ENCODE results near the gene C7orf33.
"Not testable (repeated sequence)": the region's sequence is repeated elsewhere in the genome, so short reads cannot be mapped to it uniquely, and the experiment has no call there.

C7orf33 gene

GRCh38 chr7:148580446-148580845, 10.1 kb upstream of the C7orf33 start:
- DNase-seq (ENCODE audit: low spot score): no peak

DNA sequence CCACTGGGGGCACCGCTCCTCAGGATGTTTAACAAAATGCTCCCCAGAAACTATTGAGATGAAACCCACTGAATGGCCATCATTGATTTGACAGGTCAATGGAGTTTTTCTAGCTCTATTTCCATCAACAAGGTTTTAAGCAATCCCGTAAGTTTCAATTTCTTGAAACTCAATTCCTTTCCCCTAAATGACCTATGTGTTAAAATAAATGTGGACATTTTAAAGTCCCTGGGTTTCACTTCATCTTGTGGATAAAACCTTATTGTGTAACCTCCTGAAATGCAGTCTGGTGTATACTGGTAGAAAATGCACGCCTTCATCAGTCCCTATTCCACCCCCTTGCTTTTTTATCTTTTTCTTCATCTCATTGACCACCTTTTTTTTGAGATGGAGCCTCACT, 8.9 kb upstream of the C7orf33 start:
- no peak for DNase-seq (ENCODE audit: low spot score)

GRCh38 chr7:148584154-148584827, 6.3 kb upstream of the C7orf33 start:
- no peak for DNase-seq (ENCODE audit: low spot score)

GRCh38 chr7:148585399-148585798, 5.2 kb upstream of the C7orf33 start:
- DNase-seq (ENCODE audit: low spot score): no peak

DNA sequence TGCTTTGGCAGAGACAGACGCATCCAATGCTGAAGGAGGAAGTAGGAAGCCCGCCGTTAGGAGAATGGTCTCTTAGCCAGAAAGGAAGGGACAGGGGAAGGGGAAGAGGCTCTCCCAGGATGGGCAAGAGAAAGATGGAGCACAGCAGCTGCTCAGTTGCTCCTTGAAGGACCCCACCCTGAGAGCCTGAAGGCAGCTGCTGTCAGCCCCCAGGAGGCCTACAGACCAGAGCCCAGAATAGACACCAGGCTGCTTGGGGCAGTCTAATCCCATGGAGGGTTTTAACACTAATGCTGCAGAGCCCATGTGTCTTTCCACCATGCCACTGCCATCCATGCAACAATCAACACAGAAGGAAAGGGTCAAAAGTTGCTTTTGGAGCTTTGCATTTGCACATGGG, 3.5 kb upstream of the C7orf33 start:
- DNase-seq (ENCODE audit: low spot score): no peak

DNA sequence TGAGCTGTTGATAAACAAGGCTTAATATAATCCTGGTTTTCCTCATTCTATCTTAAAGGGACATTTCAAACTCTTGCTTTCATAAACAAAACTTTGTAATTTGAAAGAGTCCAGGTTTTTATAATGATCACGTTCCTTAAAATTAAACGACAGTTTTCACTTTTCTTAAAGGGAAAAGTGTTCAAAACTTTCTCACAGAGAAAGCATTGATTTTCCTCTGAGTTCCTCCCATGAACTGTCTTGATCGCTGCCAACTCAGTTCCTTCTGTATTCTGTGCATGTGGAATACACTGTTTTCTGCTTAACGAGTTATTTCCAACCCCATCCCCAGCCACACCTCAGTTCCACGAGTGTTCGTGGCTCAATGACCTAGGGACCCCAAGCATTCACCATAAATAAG, 2.4 kb upstream of the C7orf33 start:
- DNase-seq (ENCODE audit: low spot score): no peak

- DNase-seq (ENCODE audit: low spot score): no peak
Measured at GRCh38 chr7:148588670-148589131, 1.9 kb upstream of the C7orf33 start.

GRCh38 chr7:148589640-148590039, 926 bp upstream of the C7orf33 start:
- DNase-seq (ENCODE audit: low spot score): no peak

GRCh38 chr7:148596354-148596753, 5.8 kb downstream of the C7orf33 start:
- not testable (repeated sequence) for DNase-seq (ENCODE audit: low spot score)

DNA sequence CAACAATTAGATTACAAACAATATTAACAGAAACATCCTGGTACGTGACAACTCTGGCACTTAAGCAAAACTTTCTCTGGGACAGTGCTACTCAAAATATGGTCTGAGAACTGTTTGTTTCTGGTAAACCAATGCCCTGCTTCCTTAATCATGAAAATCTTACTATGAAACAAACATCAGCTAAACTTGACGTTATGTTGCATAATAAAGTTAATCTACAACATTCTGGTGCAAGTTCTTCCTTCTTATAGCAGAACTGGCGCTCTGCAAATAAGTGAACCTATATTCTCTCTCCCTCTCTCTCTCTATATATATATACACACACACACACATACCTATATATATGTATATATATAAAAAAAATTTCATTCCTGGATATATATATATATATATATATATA, 7.8 kb downstream of the C7orf33 start:
- DNase-seq (ENCODE audit: low spot score): no peak

DNA sequence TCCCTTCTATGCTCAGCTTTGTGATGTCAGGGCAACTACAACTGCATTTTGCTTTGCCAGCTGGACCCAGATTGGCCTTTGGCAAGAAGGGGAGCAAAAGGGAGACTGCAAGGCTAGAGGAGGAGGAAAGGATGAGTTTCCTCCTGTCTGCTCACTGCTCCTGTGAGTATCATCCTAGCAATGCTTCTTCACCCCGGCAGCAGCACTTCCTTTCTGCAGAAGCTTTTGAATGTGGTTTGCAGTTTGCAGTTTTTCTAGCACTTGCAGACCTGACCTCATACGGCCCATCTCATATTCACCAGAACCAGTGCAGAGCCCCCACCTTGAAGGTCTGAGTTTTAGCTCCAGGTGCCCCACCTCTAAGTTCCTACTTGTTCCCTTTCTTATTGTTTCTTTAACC, 14.8 kb downstream of the C7orf33 start:
- DNase-seq (ENCODE audit: low spot score): no peak

DNA sequence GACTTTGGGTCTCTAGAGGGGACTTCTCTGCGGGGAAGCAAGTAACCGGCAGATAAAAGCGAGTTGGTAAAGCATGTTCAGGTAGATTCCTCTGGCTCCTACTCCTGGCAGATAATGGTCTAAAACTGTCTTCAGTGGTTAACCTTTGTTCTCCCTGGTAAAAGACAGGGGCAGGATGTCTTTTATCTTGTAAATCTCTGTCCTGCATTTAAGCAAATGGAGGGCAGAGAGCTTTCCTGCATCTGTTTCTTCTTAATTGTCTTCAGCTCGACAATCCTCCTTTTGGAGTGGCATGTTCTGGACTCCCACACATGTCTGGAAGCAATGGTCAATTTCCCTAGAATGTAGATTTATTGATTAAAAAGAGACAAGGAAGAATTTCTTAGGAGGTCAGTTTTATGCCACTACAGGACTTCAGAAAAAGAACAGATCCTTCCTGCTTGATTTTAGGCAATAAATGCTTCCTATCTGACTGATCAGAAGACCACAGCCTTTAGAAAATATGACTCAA, 16.6 kb downstream of the C7orf33 start:
- DNase-seq (ENCODE audit: low spot score): no peak

DNA sequence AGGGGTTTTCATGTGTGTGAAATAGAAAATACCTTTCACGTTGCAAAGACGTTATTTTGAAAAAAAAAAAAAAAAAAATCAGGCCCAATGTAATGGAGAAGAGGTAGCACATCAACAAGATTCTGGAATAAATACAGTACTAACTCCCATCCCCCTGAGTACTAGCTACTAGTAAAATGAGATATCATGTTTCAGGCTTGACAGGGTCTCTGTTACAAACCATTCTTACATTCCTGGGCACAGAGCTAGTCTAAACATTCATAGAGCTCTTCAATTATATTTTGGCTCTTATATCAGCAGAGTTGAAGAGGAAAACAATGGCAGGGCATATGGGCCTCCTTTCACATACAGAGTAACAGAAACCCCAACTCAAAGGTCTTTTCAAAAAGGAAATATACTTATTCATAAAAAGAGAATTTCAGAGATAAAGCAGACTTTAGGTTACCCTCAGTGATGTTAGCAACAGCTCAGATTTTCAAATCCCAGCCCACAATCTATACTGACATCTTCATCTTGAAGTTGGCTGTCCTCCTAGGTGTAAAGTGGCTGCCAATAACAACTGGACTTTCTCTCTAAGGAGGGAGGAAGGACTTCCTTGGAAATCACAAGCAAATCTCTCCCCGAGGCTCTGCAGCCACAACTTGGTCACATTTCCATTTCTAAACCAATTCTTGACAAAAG, 18.6 kb downstream of the C7orf33 start:
- no peak for DNase-seq (ENCODE audit: low spot score)

DNA sequence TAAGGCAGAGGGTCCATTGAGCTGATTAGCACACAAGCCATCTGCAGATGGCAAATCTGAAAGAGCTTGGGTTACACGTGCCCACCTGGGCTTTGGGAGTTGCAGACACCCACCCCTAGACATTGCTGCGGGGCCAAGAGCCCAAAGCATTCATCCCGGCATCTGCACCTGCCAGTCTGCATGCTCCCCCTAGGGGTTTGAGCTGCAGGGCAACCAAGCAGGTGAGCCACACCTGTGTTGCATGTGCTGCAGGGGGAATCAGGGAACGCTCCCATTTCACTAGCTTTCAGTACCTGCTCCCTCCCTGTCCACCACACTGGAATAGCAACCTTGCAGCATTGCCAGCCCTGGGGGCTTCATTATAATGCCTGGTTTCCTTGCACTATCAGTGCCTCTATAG, 21.1 kb downstream of the C7orf33 start:
- DNase-seq (ENCODE audit: low spot score): no peak

- no peak for DNase-seq (ENCODE audit: low spot score)
Measured at GRCh38 chr7:148615085-148615730, 24.6 kb downstream of the C7orf33 start.

- DNase-seq (ENCODE audit: low spot score): no peak
Measured at GRCh38 chr7:148620749-148621359, 30.3 kb downstream of the C7orf33 start.

DNA sequence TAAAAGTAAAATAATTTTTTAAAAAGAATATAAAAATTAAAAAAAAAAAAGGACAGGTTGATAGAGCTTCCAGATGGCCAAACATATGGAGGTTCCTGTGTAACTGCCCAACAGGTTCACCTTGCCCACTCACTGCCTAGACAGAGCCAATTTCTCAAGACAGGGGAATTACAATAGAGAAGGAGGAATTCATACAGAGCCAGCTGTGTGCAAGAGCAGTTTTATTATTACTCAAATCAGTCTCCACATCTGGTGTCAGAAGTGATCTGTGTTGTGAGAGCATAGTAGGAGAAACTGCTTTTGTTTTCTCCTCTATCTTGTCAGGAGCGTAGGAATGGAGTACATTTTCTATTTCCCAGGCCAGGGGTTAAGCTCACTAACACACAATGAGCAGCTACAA, 31.0 kb downstream of the C7orf33 start:
- DNase-seq (ENCODE audit: low spot score): no peak

DNA sequence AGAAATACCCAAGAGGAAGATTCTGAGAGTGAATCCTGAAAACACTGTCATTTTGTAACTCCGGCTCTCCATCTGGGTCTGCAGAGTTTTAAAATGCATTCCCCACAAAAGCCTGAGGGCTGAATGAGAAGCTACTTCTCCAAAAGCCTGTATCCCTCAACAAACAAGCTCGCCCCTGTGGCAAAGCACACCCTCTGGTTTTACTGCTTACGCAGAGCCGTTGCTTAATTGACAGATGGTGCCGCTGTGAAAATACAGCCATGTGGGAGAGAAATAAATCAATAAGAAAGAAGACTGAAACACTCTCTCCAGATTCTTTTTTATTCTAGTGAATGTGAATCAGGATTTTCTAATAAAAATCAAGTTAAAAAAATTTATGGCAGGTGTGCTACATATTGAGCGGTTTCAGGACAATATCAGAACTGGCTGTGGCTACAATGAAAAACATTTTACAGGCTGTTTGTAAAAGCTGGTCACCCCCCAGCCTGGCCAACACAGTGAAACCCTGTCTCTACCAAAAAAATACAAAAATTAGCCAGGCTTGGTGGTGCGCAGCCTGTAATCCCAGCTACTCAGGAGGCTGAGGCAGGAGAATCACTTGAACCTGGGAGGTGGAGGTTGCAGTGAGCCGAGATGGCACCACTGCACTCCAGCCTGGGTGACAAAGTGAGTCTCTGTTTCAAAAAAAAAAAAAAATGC, 32.5 kb downstream of the C7orf33 start:
- DNase-seq (ENCODE audit: low spot score): no peak

- peak; percentile 67 for DNase-seq (ENCODE audit: low spot score)
Measured at GRCh38 chr7:148623586-148624282, 33.2 kb downstream of the C7orf33 start.

DNA sequence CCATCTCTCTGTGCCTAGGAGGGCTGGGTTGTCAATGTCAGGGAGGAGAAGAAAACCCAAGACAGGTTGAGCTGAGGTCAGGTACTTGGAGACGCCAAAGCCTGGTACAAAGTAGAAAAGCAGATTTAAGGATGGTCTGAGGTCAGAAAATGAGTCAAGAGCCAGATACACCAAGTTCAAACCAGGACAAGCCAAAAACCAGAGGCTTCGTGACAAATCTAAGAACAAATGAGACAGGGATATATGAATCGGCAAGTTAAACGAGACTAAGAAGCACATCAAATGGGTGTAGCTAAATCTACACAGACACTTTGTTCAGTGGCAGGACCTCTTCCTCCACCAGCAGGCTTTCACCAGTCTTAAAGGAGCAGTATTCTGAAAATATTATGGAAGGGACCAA, 34.2 kb downstream of the C7orf33 start:
- DNase-seq (ENCODE audit: low spot score): no peak

GRCh38 chr7:148625342-148625741, 34.8 kb downstream of the C7orf33 start:
- DNase-seq (ENCODE audit: low spot score): no peak

Data from AG08395 (cell line).